Panc1 (cell line): ENCODE measurements around the gene MEF2D. TPM values are rescaled to one million over a fixed set of nuclear protein-coding genes. Genes with fewer than 3 reads are reported as not detected.
A peak's percentile ranks its signal among the peaks of the same experiment; 100 is the strongest.

Experiments used
- ATAC-seq: fragments of 200-7000 bp; cut with Tn5 transposase; 2 replicates; pipeline ENCODE4 v1.9.1; 2020; ENCODE audit warnings: mild to moderate bottlenecking, moderate library complexity
- BruUV-seq: library from RNA; stranded (reverse); fragments of 400-500 nt; replicated peaks from 2 replicates; lab custom pipeline; 2021; lab: Mats Ljungman, UMichigan
- CTCF ChIA-PET: fragments of 300-600 bp; sonication (Branson Sonifier 250); formaldehyde crosslinking; loops from one replicate; lab custom pipeline; 2022; ENCODE audit warnings: antibody characterized with exemption; lab: Charles Lee
- POLR2A ChIA-PET: fragments of 300-600 bp; sonication (Branson Sonifier 250); formaldehyde crosslinking; loops from one replicate; lab custom pipeline; 2022; ENCODE audit warnings: antibody characterized with exemption; lab: Charles Lee
- DNase-seq: peaks from one replicate; pipeline ENCODE4 v3.0.0-alpha.2; 2010; ENCODE audit warnings: low read depth, low spot score
- H3K27ac ChIP-seq: 2 replicates; pipeline ENCODE4 v1.5.1; 2011; ENCODE audit warnings: mild to moderate bottlenecking, low read length, inconsistent platforms
- H3K27me3 ChIP-seq: fragments of 200-500 bp; sonication (Bioruptor generic); 2 replicates; pipeline ENCODE4 v1.6.0; 2014; ENCODE audit warnings: low read length, inconsistent platforms; ENCODE audit not compliant: control insufficient read depth, insufficient read depth
- H3K36me3 ChIP-seq: fragments of 200-500 bp; sonication (Bioruptor generic); 2 replicates; pipeline ENCODE4 v1.5.1; 2014; ENCODE audit warnings: inconsistent platforms, mild to moderate bottlenecking, low read length, moderate library complexity; ENCODE audit not compliant: control insufficient read depth, insufficient read depth
- H3K4me1 ChIP-seq: 2 replicates; pipeline ENCODE4 v1.5.1; 2011; ENCODE audit warnings: inconsistent platforms, mild to moderate bottlenecking, low read length, moderate library complexity; ENCODE audit not compliant: control insufficient read depth, insufficient read depth
- H3K4me3 ChIP-seq, 2 experiments: 2 replicates each; pipeline ENCODE4 v1.5.1; 2011 to 2012; ENCODE audit warnings: low read depth in 2 of 2, low read length in 2 of 2, mild to moderate bottlenecking in 2 of 2, inconsistent platforms in 1 of 2, moderate library complexity in 1 of 2
- H3K9me3 ChIP-seq: fragments of 200-500 bp; sonication (Bioruptor generic); 2 replicates; pipeline ENCODE4 v1.5.1; 2014; ENCODE audit warnings: low read depth, mild to moderate bottlenecking, inconsistent platforms, low read length, moderate library complexity; ENCODE audit not compliant: control insufficient read depth, insufficient read depth
- POLR2AphosphoS5 ChIP-seq: IDR thresholded peaks from 2 replicates; pipeline ENCODE4 v1.6.1; 2012; ENCODE audit warnings: mild to moderate bottlenecking, low read depth, low read length, moderate library complexity
- SIN3A ChIP-seq: IDR thresholded peaks from 2 replicates; pipeline ENCODE4 v1.6.1; 2012; ENCODE audit warnings: low read depth, mild to moderate bottlenecking, low read length, moderate library complexity, borderline replicate concordance; ENCODE audit not compliant: insufficient read depth
- TCF7L2 ChIP-seq: IDR thresholded peaks from 2 replicates; pipeline ENCODE4 v1.6.1; 2011; ENCODE audit warnings: mild to moderate bottlenecking, low read depth, low read length, inconsistent platforms
- in situ Hi-C: cut with HindIII; loops from 2 replicates; pipeline ENCODE4 v1.10.0; 2016; ENCODE audit warnings: low sequenced_read_pairs, low pct_unique_long_range_greater_than_20kb
- intact Hi-C: fragments of 100-400 bp; cut with micrococcal nuclease; formaldehyde crosslinking; loops from one replicate; pipeline ENCODE4 v1.10.0; 2022; ENCODE audit not compliant: unreplicated experiment
- total RNA-seq: library from RNA; stranded (reverse); gene quantifications from one replicate; pipeline ENCODE4 v1.2.1, GENCODE V29; 2021; ENCODE audit not compliant: unreplicated experiment
- TF ChIP-seq, protein P1 (sequence below), 2 experiments: IDR thresholded peaks; 2 replicates each; pipeline ENCODE4 v1.6.1; 2011 to 2012; ENCODE audit warnings: low read depth in 2 of 2, control low read depth in 1 of 2, low read length in 1 of 2, mild to moderate bottlenecking in 1 of 2, moderate library complexity in 1 of 2; ENCODE audit not compliant: insufficient read depth in 1 of 2
- TF ChIP-seq, protein P2 (sequence below): fragments of 450-650 bp; IDR thresholded peaks from 2 replicates; pipeline ENCODE4 v1.5.1; 2017; ENCODE audit warnings: mild to moderate bottlenecking

The MEF2D gene
- total RNA-seq, 1 experiment from 2014 or later, result 30.9 TPM

DNA sequence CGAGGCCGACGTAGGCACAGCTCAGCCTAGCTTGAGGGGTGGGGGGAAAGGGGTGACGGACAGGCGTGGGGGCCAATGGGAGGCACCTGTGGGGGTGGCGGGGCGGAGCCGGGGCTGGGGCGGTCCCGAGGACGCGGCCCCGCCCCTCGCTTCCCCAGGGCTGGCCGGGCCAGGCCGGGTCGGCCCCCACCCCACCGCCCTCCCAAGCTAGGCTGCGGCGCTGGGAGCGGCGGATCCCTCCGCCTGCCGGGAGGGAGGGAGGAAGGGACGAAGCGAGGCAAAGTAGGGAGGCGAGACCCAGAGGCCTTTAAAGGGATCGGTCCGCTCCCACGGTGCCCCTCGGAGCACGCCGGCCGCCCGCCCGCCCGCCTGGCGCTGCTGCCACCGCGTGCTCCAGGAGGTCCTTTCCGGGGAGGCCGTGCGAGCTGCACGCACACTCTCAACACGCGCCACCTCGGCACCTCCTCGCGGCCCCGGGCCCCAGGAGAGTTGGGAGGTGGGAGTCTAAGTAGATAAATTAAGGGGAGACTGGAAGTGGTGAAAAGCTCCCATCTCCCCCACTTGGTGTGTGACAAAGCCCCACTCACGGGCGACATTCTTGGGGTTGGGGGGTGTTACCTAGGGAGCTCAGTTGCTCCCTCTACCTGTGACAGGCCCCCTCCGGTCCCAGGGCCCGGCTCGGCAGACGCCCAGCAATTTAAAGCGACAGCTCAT lies 375 bp upstream of the MEF2D start:
- intact Hi-C loops, result no loop called here
- Histone ChIP-seq H3K27ac (peak overlapping the region; percentile 92), H3K36me3 (peaks cover 8% of the 10 kb centered on the region; the same call in 1 of the 2 replicates), H3K4me1 (peaks cover 64% of the 10 kb centered on the region), H3K27me3 (no peaks in the 10 kb centered on the region), H3K4me3 (peak overlapping the region; percentile 69 to 98), H3K9me3 (no peaks in the 10 kb centered on the region)
- in situ Hi-C loops, result no loop called here
- DNase-seq (peak; percentile 76), ATAC-seq (peak; percentile 82)
- CTCF ChIA-PET, result interaction anchor here (0.6 to 1.6 kb wide), 8 partner anchors 10 to 115 kb away, joined by 3 to 25 read pairs (median 4); no protein-coding TSS in a partner anchor
- BruUV-seq, result TSS peak; percentile 96
- POLR2A ChIA-PET, result interaction anchor here (0.5 to 1.1 kb wide), 7 partner anchors 9 to 408 kb away, joined by 3 to 12 read pairs (median 6); no protein-coding TSS in a partner anchor
- TF ChIP-seq SIN3A (peak; percentile 36; the same call in 1 of the 2 replicates), TCF7L2 (0 out of 2 replicates have a peak, but pooled peaks have one; percentile 36), POLR2AphosphoS5 (peak; percentile 75)
- TF ChIP-seq, protein P1, sequence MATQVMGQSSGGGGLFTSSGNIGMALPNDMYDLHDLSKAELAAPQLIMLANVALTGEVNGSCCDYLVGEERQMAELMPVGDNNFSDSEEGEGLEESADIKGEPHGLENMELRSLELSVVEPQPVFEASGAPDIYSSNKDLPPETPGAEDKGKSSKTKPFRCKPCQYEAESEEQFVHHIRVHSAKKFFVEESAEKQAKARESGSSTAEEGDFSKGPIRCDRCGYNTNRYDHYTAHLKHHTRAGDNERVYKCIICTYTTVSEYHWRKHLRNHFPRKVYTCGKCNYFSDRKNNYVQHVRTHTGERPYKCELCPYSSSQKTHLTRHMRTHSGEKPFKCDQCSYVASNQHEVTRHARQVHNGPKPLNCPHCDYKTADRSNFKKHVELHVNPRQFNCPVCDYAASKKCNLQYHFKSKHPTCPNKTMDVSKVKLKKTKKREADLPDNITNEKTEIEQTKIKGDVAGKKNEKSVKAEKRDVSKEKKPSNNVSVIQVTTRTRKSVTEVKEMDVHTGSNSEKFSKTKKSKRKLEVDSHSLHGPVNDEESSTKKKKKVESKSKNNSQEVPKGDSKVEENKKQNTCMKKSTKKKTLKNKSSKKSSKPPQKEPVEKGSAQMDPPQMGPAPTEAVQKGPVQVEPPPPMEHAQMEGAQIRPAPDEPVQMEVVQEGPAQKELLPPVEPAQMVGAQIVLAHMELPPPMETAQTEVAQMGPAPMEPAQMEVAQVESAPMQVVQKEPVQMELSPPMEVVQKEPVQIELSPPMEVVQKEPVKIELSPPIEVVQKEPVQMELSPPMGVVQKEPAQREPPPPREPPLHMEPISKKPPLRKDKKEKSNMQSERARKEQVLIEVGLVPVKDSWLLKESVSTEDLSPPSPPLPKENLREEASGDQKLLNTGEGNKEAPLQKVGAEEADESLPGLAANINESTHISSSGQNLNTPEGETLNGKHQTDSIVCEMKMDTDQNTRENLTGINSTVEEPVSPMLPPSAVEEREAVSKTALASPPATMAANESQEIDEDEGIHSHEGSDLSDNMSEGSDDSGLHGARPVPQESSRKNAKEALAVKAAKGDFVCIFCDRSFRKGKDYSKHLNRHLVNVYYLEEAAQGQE (IDR thresholded peaks at IDR 0.05; ENCODE audit: insufficient read depth in 1 of 2, low read depth in 2 of 2, low read length in 1 of 2), result no peak
- TF ChIP-seq, protein P2, sequence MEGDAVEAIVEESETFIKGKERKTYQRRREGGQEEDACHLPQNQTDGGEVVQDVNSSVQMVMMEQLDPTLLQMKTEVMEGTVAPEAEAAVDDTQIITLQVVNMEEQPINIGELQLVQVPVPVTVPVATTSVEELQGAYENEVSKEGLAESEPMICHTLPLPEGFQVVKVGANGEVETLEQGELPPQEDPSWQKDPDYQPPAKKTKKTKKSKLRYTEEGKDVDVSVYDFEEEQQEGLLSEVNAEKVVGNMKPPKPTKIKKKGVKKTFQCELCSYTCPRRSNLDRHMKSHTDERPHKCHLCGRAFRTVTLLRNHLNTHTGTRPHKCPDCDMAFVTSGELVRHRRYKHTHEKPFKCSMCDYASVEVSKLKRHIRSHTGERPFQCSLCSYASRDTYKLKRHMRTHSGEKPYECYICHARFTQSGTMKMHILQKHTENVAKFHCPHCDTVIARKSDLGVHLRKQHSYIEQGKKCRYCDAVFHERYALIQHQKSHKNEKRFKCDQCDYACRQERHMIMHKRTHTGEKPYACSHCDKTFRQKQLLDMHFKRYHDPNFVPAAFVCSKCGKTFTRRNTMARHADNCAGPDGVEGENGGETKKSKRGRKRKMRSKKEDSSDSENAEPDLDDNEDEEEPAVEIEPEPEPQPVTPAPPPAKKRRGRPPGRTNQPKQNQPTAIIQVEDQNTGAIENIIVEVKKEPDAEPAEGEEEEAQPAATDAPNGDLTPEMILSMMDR, result peak; percentile 85; the same call in 1 of the 2 replicates

DNA sequence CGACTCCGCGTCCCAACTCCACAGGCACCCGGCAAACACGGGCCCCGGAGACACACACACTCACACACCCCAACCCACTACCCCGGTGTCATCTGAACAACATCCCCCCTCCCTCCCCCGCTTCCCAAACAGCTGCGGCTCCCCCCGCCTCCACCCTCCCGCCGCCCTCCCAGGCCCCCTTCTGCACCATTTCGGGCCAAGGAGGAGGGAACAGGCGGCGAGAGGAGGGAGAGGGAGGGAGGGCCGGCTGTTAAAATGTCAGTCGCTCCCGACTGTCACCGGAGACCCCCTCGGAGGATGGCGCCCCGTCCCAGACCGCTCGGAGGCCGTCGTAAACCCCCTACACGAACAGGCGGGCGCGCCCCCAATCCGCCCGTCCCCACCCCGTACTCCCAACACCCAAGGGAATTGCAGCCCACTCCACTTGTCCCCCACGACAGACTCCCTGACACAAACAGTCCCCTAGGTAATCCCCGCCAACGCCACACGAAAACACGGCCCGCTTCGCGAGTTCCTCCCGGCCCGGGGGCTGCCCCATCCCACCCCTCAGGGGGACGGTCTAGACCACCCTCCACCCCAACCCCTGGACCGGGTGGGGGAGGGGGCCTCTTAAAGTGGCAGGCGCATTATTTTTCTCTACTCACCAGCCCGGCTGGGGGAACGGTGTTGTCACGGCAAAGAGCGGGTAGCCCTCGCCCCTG lies 583 bp downstream of the MEF2D start:
- ATAC-seq (no peak), DNase-seq (no peak)
- no TSS peak for BruUV-seq
- Histone ChIP-seq H3K27ac (peak overlapping the region; percentile 85), H3K4me1 (peaks cover 66% of the 10 kb centered on the region), H3K9me3 (no peaks in the 10 kb centered on the region), H3K27me3 (no peaks in the 10 kb centered on the region), H3K36me3 (peaks cover 8% of the 10 kb centered on the region; the same call in 1 of the 2 replicates), H3K4me3 (peak overlapping the region; percentile 69 to 98)
- TF ChIP-seq, protein P1 (IDR thresholded peaks at IDR 0.05; ENCODE audit: insufficient read depth in 1 of 2, low read depth in 2 of 2, low read length in 1 of 2), result no peak
- TF ChIP-seq SIN3A (no peak), TCF7L2 (no peak), POLR2AphosphoS5 (no peak)
- TF ChIP-seq, protein P2, result no peak
- in situ Hi-C loops (no loop called here), intact Hi-C loops (no loop called here)
- POLR2A ChIA-PET, result interaction anchor here (0.5 to 0.6 kb wide), 2 partner anchors 53 to 134 kb away, joined by 4 to 6 read pairs; no protein-coding TSS in a partner anchor
- CTCF ChIA-PET, result interaction anchor here (0.6 to 1.6 kb wide), 5 partner anchors 10 to 42 kb away, joined by 3 to 25 read pairs (median 4); no protein-coding TSS in a partner anchor
